Smooth muscle cell of the coronary artery (primary cell): ENCODE data around the gene DUXB. TPM values are rescaled to one million over a fixed set of nuclear protein-coding genes. Genes with fewer than 3 reads are reported as not detected.

ENCODE experiments used
- total RNA-seq: library from RNA; depleted of rRNA; stranded (reverse); fragments of >200 nt; gene quantifications from 2 replicates; pipeline ENCODE4 v1.2.3, GENCODE V29; 2014; ENCODE audit warnings: low replicate concordance

DUXB gene, protein sequence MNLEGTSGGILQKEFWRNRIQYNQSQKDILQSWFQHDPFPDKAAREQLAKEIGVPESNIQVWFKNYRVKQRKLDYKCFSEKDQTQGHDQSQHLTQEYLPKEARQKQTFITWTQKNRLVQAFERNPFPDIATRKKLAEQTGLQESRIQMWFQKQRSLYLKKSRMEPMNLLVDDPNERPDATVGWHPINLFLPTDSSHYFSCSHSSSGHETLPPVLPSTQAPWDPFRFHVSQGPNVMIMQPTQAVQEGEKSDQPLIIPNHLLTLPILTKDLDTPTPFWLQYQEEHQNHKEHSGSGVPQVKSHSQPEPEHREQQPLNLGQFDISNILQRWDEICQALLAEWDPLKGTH
- not detected in 2 replicates for total RNA-seq

DNA sequence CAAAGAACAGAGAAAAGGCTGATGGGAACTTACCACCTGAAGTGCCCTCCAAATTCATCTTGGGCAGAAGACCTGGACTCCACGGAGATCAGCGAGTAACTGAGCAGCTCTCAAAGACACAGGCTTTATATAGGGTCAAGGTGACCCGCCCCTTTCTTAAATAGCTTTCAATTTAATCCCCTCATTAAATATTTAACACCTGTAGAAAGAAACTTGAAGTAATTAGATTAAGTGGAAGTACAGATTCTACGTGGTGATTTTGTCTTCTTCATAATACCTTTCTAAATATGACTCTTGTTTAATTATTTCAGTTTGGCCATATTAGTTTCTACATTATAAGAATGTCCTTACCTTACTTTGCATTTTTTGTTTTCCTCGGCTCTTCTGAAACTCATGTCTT lies at the start of gene DUXB:
Gene DUXB (minus strand): TSS at position 101 of the 400 bp plus-strand sequence. CDS start 43 bp downstream, at position 58.

DNA sequence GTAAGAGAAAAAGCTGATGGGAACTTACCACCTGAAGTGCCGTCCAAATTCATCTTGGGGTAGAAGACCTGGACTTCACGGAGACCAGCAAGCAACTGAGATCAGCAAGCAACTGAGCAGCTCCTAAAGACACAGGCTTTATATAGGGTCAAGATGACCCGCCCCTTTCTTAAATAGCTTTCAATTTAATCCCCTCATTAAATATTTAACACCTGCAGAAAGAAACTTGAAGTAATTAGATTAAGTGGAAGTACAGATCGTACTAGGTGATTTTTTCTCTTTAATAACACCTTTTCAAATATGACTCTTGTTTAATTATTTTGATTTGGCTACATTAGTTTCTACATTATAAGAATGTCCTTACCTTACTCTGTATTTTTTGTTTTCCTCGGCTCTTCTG lies 25.1 kb upstream of the DUXB start, which contains the start of gene CPHXL:
Gene CPHXL (minus strand): TSS at position 101 of the 400 bp plus-strand sequence. CDS start 48 bp downstream, at position 53.

DNA sequence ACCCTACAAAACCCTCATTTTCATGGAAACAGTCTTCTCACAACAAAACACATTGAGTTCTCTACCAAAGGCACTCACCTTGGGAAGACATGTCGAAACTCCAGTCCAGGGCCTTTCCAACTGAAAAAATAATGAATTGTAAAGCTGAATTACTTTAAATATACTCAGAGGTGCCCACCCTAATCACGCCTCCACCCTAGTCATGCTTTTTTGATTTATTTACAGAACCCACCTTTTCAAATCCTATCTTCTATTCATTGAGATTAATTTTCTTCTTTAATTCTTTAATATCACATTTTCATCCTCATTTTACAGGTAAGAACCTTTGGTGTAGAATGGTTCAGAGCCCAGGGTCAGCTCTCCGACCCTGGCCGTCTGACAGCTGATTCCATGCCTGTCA lies 24.4 kb downstream of the DUXB start, which contains the start of gene CPHXL2:
Gene CPHXL2 (minus strand): TSS at position 101 of the 400 bp plus-strand sequence. CDS start 10 bp downstream, at position 91.

DNA sequence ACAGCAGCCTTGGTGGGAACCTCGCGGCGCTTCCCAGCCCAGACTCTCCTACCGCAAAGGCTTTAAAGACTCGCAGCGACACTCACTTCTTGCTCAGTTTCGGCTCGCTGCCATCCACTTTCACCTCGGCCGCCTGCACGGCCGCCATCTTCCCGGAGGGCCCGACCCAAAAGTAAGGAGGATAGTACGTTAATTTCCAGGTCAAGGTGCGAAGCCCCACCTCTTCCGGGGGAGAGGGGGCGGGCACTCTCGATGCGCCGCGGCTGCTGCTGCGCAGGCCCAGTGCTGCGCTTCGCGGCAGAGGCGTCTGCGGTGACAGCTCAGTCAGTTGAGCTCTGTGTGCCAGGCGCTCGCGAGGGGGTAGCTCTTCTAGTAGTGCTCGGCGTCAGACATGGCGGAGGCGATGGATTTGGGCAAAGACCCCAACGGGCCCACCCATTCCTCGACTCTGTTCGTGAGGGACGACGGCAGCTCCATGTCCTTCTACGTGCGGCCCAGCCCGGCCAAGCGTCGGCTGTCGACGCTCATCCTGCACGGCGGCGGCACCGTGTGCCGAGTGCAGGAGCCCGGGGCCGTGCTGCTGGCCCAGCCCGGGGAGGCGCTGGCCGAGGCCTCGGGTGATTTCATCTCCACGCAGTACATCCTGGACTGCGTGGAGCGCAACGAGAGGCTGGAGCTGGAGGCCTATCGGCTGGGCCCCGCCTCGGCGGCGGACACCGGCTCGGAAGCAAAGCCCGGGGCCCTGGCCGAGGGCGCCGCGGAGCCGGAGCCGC lies 53.6 kb downstream of the DUXB start, which contains the start of the genes KARS1 and TERF2IP:
Gene KARS1 (minus strand): TSS at position 174 of the 773 bp plus-strand sequence. CDS start 26 bp downstream, at position 148.
Gene TERF2IP (plus strand): TSS at position 282 of the 773 bp plus-strand sequence. CDS start 110 bp downstream, at position 392.

Other genes starting within 250 kb of the DUXB start
- 10.9 and 14.3 TPM in 2 replicates for gene TMEM170A, start 236.8 kb downstream of the DUXB start, total RNA-seq
- gene CHST6, start 206.0 kb downstream of the DUXB start, total RNA-seq, result 0.94 and 1.7 TPM in 2 replicates
- not detected in 2 replicates for gene CHST5, start 165.4 kb downstream of the DUXB start, total RNA-seq
- 12.6 and 31.4 TPM in 2 replicates for gene TMEM231, start 145.2 kb downstream of the DUXB start, total RNA-seq
- gene GABARAPL2, start 135.1 kb downstream of the DUXB start, total RNA-seq, result 28.3 and 32.0 TPM in 2 replicates
- gene ADAT1, start 78.2 kb downstream of the DUXB start, total RNA-seq, result 24.3 and 32.3 TPM in 2 replicates
- gene KARS1, start 53.8 kb downstream of the DUXB start, total RNA-seq, result 81.3 and 148 TPM in 2 replicates
- 21.4 and 45.8 TPM in 2 replicates for gene TERF2IP, start 53.7 kb downstream of the DUXB start, total RNA-seq
- gene CPHXL2, start 24.5 kb downstream of the DUXB start, total RNA-seq, result not detected in 2 replicates
- gene CPHXL, start 25.0 kb upstream of the DUXB start, total RNA-seq, result not detected in 2 replicates